HG03108 (cell line): ENCODE data around the gene TRIP11.
"Not testable (repeated sequence)": the region's sequence is repeated elsewhere in the genome, so short reads cannot be mapped to it uniquely, and the experiment has no call there.

ENCODE experiments used
- ATAC-seq: cut with Tn5 transposase; IDR thresholded peaks from one replicate; pipeline ENCODE4 v1.9.1; 2021; ENCODE audit warnings: moderate library complexity; ENCODE audit not compliant: unreplicated experiment

The TRIP11 gene

DNA sequence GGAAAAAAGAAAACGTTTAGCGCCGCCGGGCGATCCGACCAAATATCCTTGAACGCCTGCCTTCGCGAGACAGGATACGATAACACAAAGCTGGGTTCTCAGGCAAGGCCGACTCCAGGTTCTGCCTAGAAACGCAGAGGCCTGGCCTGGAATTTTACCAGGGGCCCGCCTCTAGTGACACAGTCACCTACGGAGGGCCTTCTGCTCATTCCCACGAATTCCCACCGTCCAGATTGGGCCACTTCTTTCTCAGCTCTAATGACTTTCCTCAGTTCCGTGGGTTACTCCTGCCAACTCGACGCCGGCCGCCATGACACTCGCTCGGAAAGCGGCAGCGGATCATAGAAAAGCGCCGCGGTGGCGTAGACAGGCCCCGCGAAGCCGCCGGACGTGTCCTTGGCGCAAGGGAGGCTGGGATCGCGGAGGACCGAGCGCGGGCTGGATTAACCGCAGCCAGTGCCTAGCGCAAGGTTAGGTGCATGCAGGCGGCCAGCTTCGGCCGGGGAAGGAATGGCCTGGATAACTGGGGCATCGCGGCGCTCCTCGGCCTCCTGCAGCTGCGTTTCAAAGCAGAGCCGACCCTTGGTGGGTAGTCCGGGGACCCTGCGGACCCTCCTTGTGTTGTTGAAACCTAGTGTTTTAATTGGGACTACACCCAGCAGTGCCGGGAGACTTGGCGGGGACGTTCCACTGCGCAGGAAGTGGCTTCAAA is at the start of gene TRIP11:
TSS of gene TRIP11 (minus strand) at position 341 of the 712 bp plus-strand sequence. CDS start 374 bp downstream, outside the sequence.
- ATAC-seq = peak; percentile 94

GRCh38 chr14:92088494-92088893 is 48.6 kb upstream of the TRIP11 start:
- ATAC-seq = no peak

DNA sequence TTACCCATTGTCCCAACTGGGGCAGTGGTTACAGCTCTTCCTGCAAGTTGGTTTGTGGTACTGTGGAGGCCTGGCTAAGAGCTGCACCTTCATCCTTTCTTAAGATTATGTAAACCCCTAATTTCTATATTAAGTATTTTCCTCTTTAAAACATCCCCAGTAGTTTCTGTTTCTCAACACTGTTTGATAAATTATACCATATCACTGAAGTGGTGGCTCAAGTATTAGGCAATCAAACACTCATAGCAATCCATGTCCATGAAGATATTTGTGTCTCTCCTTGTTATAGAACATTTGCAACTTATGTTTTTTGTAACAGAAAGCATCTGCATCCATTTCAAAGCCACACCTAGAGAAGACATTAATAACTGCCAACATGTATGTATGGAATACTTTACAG is 34.7 kb upstream of the TRIP11 start:
- ATAC-seq = no peak

- no peak for ATAC-seq
These were observed 18.4 kb upstream of the TRIP11 start for GRCh38 chr14:92058006-92058917.

DNA sequence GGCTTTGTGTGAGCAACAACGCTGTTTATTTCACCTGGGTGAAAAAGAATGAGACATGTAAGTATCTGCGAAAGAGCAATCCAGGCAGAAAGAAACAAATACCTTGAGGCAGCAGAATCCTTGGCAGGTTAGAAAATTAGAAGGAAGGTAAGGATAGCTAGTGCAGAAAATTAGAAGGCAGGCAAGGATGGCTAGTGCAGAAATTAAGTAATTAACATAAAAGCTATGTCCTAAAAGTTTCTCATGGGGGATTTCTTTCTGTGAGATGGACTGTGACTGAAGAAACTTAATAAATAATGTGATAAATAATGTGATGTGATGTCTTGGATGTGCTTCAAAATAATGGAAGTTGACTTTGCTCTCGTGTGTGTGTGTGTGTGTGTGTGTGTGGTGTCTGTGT is 9.9 kb upstream of the TRIP11 start:
- ATAC-seq = no peak

- not testable (repeated sequence) for ATAC-seq
These were observed 9.4 kb upstream of the TRIP11 start for GRCh38 chr14:92049221-92049620.

DNA sequence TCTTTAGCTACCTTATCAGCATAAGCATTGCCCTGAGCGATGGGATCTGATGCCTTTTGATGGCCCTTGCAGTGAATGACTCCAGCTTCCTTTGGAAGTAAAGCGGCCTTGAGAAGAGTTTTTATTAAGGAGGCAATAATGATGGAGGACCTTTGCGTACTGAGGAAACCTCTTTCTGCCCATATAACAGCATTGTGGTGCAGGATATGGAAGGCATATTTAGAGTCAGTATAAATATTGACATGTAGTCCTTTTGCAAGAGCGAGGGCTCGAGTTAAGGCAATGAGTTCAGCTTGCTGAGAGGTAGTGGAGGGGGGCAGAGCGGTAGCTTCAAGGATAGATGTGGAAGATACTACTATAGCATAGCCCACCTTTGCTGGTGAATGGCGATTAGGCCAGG is 6.0 kb upstream of the TRIP11 start:
- ATAC-seq = not testable (repeated sequence)

DNA sequence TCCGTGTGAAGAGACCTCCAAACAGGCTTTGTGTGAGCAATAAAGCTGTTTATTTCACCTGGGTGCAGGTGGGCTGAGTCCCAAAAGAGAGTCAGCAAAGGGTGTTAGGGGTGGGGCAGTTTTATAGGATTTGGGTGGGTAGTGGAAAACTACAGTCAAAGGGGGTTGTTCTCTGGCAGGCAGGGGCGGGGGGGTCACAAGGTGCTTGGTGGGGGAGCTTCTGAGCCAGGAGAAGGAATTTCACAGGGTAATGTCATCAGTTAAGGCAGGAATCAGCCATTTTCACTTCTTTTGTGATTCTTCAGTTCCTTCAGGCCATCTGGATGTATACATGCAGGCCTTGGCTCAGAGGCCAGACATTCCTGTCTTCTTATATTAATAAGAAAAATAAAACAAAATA is 1.9 kb upstream of the TRIP11 start:
- not testable (repeated sequence) for ATAC-seq

- ATAC-seq = no peak
These were observed 1.3 kb upstream of the TRIP11 start for GRCh38 chr14:92041203-92041602.

DNA sequence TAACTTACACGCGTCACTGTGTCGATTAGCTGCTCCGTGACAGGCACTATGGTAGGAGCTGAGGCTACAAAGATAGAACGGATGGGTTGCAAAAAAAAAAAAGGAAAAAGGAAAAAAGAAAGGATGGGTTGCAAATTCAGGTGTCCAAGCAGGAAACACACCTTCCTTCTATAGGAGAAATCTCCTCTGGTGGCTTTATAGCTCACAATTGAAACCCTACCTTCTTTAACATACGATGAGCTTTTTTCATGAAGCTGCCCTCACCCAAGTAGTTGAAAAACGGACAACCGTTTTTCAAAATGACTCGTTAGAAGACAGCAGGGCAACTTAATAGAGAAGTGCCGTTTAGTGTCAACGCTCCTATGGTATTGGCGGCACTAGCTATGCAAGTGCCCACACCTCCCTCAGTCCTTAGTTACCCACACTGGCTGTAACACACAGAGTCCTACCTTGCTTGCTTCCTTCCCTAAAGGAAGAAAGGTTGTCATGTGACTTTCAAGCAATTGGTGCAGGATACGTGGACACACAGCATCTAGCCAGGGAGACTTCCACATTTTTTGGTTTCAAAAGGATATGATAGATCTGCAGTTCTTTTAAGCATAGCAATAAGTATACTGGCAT is 682 bp upstream of the TRIP11 start:
- no peak for ATAC-seq

DNA sequence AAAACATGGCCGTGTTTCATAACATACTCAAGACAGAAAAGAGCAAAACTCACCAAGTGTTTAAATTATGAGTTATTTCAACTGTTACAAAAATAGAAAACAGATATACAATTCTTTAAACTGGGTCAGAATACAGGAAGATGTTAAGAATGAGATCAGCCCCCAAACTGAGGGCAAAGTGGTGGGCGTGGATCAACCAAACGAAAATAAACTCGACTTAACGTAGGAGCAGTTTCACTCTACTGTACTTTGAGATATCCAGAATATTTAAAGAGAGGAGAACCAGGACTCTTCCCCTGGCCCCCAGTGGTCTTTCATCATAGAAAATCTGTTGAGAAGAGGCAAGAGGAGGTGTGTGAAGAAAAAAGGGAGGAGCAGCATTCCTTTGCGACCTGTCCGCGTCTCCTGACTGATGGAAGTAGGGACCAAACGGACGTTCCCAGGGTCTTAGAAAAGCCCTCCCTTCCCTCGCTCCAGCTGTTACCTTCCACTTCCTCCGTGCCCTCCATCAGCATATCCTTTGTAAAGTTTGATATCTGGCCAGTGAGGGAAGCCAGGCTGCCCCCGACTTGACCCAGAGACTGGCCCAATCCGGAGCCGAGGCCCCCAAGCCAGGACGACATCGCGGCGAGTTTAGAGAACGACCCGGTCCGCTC is 668 bp downstream of the TRIP11 start:
- peak; percentile 10 for ATAC-seq

DNA sequence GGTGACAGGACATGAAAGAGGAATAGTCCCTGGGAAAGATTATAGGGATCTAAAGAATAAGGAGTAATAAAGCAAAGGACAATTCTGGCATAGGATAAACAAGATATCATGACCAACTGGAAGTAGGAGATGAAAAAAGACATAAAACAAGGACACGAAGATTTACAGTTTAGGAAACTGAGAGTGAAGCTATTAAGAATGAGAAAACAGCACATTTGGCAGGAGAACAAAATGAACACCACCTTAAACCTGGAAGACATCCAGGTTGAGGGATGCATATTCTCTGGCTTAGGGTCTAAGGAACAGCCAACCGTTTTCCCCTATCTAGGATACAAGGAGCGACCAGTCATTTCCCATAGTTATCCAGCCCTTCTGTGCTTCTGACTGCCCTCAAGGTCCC is 1.9 kb downstream of the TRIP11 start:
- no peak for ATAC-seq

DNA sequence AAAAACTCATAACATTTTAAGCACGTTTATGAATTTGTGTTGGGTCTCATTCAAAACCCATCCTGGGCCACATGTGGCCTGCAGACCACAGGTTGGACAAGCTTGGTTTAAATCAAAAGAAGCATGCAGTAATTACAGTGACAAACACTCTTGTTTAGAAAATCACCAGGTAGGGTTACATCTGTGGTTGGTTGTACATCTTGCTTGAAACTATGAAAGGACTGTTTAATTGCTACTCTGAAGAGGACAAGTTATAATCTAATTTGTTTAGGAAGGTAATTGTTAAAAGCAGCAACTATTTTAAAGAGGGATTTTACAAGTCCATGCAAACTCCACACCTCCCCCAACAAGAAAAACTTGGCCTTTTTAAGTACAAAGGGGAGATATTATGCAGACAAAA is 4.0 kb downstream of the TRIP11 start:
- no peak for ATAC-seq

DNA sequence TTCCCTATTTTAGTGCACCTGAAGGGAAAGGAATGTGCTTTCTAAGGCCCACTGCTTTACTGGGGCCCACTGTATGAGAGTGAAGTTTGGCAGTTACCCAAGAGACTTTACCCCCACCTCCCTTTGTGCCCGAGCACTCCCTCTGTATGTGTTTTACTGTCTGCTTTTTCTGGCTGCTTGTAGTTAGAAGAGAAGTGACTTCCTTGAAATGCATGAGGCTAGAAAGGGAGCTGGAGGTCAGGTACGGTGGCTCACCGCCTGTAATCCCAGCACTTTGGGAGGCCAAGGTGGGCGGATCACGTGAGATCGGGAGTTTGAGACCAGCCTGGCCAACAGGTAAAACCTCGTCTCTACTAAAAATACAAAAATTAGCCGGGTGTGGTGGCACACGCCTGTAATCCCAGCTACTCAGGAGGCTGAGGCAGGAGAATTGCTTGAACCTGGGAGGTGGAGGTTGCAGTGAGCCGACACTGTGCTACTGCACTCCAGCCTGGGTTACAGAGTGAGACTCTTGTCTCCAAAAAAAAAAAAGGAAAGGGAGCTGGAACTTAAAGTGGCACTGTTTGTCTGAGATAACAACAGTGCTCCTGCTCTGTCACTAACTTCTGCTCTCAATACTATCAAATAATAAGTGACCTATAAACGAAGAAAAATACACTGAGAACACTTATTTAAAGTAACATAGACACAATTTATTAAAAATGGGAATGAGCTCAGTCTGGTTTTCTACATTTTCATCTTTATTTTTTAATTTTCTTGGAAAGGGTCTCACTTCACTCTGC is 5.8 kb downstream of the TRIP11 start:
- ATAC-seq = no peak

DNA sequence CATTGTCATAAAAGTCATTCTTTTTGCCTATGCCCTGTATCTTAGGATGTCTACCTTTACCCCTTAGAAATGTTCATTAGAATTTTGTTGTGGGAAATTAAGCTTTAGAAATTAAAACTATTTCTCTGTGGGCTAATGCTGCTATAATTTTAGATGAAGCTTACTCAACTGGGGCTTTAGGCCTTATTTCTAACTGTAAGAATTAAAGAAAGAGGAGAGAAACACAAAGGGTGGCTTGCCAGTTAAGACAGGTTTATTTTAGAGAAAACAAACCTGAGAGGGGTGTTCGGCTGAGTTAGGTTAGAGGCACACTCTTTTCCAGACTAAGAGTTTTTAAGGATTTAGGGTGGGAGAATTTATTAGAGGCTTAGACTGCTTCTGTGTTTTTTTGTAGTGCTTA is 6.4 kb downstream of the TRIP11 start:
- no peak for ATAC-seq

DNA sequence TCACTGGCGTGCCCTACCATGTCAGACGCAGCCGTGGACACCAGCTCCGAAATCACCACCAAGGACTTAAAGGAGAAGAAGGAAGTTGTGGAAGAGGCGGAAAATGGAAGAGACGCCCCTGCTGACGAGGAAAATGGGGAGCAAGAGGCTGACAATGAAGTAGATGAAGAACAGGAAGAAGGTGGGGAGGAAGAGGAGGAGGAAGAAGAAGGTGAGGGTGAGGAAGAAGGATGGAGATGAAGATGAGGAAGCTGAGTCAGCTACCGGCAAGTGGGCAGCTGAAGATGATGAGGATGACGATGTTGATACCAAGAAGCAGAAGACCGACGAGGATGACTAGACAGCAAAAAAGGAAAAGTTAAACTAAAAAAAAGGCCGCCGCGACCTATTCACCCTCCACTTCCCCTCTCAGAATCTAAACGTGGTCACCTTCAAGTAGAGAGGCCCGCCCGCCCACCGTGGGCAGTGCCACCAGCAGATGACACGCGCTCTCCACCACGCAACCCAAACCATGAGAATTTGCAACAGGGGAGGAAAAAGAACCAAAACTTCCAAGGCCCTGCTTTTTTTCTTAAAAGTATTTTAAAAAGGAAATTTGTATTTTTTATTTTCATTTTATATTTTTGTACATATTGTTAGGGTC is 13.2 kb downstream of the TRIP11 start:
- no peak for ATAC-seq

- ATAC-seq = no peak
These were observed 17.8 kb downstream of the TRIP11 start for GRCh38 chr14:92022036-92022435.

DNA sequence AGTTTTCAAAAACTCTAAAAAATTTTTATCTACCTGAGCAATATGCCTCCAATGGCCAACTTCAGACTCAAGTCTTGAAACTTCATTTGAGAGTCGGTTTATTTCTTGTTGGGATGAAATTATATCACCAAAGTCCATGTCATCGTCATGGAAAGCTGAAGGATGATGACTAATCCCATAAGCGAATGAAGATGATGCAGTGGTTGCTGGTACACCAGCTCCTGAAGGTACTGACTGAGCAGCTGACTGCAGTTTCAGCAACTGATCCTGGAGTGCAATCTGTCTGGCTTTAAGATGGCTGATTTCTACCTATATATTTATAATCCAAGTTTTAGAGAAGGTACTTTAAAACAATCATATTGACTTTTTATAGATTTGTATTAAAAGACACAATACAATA is 18.3 kb downstream of the TRIP11 start:
- ATAC-seq = no peak

DNA sequence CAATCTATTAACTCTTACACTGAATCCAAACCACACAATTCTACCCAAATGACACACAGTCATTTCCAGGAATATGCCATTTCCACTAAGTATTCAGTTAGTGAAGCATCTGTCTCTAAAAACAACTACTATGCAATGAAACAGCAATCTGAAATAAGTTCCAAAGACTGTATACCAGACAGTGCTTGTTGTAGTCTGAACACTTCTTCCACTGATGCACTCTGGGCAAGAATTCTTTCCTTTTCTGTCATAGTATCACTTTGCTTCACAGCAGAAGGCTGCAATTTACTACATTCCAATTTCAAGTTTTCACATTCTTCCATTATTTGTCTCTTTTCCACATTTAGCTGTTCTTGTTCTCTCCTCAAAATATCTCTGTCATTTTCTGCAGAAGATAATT is 25.8 kb downstream of the TRIP11 start:
- no peak for ATAC-seq
